Subcutaneous adipose tissue (tissue), 4 donors: ENCODE results near the gene C22orf39. TPM values are rescaled to one million over a fixed set of nuclear protein-coding genes. Genes with fewer than 3 reads are reported as not detected.

Experiments
- total RNA-seq, 4 donors: library from RNA; depleted of rRNA; stranded (reverse); fragments of >200 nt; gene quantifications; one replicate each; pipeline ENCODE4 v1.1.0, GENCODE V29; 2016
- TF ChIP-seq, protein P1 (sequence below): fragments of 450-650 bp; IDR thresholded peaks from one replicate; pipeline ENCODE4 v1.5.1; 2016; ENCODE audit warnings: low read depth, mild to moderate bottlenecking, control low read depth, antibody characterized with exemption, moderate library complexity

C22orf39 gene
- total RNA-seq, 4 donors from 2014 or later = 45.4 to 81.8 (median 62.3) TPM

GRCh38 chr22:19492504-19493174, 45.1 kb upstream of the C22orf39 start:
- TF ChIP-seq, protein P1, sequence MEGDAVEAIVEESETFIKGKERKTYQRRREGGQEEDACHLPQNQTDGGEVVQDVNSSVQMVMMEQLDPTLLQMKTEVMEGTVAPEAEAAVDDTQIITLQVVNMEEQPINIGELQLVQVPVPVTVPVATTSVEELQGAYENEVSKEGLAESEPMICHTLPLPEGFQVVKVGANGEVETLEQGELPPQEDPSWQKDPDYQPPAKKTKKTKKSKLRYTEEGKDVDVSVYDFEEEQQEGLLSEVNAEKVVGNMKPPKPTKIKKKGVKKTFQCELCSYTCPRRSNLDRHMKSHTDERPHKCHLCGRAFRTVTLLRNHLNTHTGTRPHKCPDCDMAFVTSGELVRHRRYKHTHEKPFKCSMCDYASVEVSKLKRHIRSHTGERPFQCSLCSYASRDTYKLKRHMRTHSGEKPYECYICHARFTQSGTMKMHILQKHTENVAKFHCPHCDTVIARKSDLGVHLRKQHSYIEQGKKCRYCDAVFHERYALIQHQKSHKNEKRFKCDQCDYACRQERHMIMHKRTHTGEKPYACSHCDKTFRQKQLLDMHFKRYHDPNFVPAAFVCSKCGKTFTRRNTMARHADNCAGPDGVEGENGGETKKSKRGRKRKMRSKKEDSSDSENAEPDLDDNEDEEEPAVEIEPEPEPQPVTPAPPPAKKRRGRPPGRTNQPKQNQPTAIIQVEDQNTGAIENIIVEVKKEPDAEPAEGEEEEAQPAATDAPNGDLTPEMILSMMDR = no peak

DNA sequence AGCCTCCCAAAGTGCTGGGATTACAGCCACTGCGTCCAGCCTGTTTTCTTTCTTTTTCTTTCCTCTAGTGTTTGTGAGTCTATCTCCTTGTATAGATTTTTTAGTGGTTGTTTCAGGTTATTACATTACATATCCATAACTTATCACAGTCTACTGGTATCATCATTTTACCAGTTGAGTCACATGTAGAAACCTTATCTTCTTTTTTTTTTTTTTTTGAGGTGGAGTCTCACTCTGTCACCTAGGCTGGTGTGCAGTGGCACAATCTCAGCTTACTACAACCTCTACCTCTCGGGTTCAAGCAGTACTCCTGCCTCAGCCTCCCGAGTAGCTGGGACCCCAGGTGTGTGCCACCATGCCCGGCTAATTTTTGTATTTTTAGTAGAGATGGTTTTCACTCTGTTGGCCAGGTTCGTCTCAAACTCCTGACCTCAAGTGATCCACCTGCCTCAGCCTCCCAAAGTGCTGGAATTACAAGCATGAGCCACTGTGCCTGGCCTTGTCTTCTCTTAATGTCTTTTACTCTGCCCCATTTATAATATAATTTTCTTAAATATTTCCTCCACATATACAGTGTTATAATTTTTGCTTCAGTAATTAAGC, 43.2 kb upstream of the C22orf39 start:
- TF ChIP-seq, protein P1 = no peak

DNA sequence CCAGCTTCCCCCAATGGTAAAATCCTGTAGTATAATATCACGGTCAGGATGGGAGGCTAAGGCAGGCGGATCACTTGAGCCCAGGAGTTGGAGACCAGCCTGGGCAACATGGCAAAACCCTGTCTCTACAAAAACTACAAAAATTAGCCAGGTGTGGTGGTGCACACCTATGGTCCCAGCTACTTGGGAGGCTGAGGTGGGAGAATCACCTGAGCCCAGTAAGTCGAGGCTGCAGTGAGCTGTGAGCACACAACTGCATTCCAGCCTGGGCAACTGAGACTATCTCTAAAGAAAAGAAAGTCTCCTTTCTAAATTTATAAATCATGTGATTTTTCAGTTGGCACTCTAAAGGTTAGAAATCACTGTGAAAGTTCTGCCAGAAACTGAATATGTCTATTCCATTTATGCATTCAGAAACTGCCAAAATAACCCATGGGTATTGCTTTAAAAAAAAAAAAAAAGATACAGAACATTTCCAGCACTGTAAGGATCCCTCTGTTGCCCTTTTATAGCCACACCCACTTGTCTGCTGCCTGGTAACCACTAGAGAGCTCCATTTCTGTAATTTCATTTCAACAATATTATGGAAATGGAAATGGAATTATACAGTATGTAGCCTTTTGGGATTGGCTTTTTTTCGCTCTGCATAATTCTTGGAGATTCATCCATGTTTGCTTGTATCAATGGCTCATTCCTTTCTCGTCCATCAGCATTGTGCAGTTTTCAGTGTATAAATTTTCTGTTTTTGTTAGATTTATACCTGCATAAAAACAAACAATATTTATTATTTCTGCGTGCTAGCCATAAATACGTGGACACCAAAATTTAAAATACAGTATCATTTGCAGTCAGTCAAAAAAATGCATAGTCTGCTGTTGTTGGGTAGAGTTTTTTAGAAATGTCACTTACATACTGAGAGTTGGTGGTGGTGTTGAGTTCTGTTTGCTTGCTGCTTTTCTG, 41.7 kb upstream of the C22orf39 start:
- TF ChIP-seq, protein P1 = no peak

DNA sequence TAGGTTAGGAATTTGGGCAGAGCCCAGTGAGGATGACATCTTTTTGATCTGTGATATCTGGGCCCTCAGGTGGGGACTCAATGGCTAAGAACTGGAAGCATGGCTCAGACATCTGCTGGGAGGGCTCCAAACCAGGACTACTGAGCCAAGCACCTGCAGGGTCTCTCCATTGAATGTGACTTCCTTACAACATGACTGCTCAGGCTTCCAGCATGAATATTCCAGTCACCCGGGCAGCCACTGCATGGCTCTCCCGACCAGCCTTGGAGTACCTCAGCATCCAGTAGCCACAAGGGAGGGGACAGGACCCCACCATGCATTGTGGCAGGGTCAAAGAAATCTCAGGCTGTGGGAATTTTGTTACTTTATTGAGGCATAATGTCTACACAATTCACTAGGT, 40.8 kb upstream of the C22orf39 start:
- TF ChIP-seq, protein P1 = no peak

- TF ChIP-seq, protein P1 = no peak
Measured at GRCh38 chr22:19483481-19484244, 36.2 kb upstream of the C22orf39 start.

GRCh38 chr22:19482297-19482696, 34.8 kb upstream of the C22orf39 start:
- TF ChIP-seq, protein P1 = no peak
